B cell (primary cell): ENCODE measurements around the gene CLASP2.

Experiments used
- EZH2 ChIP-seq: IDR thresholded peaks from 2 replicates; pipeline ENCODE4 v1.6.1; 2012; ENCODE audit warnings: borderline replicate concordance, low read depth, mild to moderate bottlenecking, moderate library complexity, low read length; ENCODE audit not compliant: insufficient read depth, poor library complexity, severe bottlenecking
- TF ChIP-seq, protein P1 (sequence below): fragments of 200-600 bp; IDR thresholded peaks from one replicate; pipeline ENCODE4 v1.8.0; 2022; ENCODE audit warnings: antibody characterized with exemption, mild to moderate bottlenecking

DNA sequence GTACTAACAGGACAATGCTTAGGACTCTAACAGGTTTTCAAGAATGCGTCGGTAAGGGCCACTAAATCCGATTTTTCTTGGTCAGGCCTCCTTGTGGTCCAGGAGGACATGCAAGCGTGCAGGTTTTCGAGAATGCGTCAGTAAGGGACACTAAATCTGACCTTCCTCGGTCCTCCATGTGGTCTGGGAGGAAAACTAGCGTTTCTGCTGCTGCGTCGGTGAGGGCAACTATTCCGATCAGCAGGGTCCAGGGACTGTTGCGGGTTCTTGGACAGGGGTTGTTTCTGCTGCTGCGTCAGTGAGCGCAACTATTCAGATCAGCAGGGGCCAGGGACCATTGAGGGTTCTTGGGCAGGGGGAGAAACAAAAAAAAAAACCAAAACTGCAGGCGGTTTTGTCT lies 270.1 kb downstream of the CLASP2 start:
- TF ChIP-seq, protein P1, sequence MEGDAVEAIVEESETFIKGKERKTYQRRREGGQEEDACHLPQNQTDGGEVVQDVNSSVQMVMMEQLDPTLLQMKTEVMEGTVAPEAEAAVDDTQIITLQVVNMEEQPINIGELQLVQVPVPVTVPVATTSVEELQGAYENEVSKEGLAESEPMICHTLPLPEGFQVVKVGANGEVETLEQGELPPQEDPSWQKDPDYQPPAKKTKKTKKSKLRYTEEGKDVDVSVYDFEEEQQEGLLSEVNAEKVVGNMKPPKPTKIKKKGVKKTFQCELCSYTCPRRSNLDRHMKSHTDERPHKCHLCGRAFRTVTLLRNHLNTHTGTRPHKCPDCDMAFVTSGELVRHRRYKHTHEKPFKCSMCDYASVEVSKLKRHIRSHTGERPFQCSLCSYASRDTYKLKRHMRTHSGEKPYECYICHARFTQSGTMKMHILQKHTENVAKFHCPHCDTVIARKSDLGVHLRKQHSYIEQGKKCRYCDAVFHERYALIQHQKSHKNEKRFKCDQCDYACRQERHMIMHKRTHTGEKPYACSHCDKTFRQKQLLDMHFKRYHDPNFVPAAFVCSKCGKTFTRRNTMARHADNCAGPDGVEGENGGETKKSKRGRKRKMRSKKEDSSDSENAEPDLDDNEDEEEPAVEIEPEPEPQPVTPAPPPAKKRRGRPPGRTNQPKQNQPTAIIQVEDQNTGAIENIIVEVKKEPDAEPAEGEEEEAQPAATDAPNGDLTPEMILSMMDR: no peak
- TF ChIP-seq EZH2: no peak
